GM18511 (cell line): ENCODE results near the gene PPM1A.

Source experiments
- ATAC-seq: cut with Tn5 transposase; IDR thresholded peaks from one replicate; pipeline ENCODE4 v1.9.1; 2021; ENCODE audit warnings: mild to moderate bottlenecking, moderate library complexity; ENCODE audit not compliant: unreplicated experiment

Gene PPM1A

DNA sequence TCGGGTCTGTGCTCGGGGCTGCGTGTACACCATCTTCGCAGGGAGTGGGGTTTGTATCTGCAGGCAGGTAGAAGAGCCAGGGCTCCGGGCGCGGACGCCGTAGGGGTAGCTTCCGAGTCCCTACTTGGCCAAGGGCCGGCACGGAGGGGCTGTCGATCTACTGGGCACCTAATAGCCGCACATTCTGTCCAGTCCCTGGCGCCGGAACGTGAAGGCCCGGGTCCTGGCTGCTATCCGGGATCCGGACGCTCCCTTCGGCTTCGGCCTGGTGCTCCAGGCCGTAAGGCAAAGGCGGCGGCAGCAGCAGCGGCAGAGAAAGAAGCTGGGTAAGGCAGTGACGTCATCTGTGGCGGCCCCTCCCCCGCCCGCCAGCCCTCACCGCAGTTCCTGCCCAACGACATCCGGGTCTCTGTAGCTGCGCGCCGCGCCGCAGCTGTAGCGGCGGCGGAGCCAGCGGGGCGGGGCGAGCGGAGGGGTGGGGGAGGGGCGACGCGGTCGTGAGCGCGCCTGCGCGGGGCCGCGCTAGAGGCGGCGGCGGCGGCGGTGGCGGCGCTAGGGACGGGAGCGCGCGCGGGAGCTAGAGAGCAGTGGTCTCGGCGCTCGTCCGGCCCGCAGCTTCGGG lies at the start of gene PPM1A:
Gene PPM1A (plus strand): TSS at position 525 of the 622 bp plus-strand sequence. CDS start 33,483 bp downstream, outside the sequence.
- ATAC-seq: peak; percentile 72

DNA sequence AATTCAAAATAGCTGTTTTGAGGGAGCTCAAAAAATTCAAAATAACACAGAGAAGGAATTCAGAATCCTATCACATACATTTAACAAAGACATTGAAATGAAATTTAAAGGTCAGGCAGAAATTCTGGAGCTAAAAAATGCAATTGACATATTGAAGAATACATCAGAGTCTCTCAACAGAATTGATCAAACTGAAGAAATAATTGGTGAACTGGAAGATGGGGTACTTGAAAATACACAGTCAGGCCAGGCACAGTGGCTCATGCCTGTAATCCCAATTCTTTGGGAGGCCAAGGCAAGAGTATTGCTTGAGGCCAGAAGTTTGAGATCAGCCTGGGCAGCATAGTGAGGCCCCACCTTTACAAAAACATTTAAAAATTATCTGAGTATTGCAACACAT lies 49.7 kb upstream of the PPM1A start:
- no peak for ATAC-seq

DNA sequence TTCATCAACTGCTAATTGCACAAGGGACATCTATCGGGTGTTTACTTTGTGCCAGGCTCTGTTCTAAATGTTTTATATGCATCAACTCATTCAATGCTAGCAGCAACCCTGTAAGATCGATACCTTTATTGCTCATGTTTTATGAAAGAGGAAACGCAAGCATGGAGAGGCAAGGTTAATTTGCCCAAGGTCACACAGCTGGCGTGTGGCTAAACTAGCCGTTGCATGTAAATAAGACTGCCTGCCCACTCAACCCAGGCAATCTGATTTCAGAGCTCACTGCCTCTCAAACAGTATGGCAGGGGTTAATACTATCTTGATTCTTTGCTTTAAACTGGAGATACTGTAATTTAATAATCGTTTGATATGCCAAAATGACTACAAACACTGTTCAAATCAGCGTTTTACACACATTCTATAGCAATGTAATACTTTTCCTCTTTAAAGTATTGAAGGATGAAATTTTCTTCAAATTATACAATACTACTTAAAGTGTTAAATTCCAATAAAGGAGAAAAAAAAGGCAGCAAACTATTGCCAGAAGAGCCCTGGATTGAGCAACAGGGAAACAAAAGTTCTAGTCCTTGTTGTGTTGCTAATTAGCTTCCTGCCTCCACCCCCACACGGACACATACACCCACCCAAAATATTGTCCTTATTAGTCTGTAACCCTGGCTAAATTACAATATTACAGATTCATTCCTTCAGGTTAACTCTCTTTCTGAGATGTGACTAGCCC lies 44.7 kb upstream of the PPM1A start:
- peak; percentile 82 for ATAC-seq

DNA sequence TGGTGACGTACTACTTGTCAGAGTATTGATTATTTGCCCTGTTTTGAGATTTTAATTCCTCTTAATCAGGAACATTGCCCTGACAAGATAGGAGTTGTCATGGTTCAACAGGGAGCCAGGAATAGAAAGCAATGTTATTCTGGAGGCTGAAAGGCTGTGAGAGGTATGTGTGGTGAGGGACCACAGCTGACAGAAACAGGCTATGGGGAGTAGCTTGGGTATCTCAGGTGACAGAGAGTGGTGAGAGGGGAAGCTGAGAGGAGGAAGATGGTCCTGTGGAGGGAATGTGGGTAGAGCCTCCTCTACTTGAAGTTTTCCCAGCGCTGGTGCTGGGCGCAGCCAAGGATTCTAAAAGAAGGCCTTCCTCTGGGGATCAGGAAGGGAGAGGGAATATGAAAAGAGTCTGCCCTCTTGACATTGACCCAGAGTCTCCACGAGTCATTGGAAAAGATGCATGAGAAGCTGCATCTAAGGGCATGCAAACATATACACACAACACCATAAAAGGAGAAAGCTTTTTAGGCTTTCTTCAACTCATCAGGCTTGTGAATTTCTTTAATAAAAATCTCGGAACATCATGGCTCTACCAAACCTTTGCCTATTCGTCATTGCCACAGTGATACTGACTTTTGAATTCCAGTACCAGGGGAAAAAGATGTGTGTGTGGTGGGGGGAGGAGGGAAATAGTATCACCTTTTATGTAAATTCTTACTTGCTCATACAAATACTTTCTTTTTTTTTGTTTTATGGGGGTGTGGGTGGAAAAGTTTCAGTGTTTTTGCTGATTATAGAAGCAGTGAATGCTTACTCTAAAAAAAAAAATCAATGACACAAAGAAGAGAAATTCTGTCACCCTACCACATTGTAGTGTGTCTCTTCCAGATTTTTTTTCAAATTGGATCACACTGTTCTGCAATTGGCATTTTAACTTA lies 43.9 kb upstream of the PPM1A start:
- ATAC-seq: peak; percentile 60

DNA sequence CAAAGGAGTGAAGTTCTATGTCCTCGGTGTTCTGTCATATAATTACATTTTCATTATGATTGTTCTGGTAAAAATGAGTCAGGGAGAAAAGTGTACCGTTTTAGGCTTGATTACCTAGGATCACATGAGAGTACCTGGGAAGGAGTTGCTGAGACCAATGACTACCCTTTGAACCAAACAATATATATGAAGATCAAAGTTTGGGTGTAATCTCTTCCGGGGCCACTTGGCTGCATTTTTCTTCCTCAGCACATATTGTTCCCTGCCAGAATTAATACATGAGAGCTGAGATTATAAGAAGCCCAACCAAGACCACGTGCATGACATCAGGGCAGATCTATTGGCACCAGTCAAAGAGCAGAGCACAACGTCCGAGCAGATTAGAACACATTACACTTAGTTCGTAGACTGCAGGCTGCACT lies 42.8 kb upstream of the PPM1A start:
- no peak for ATAC-seq

DNA sequence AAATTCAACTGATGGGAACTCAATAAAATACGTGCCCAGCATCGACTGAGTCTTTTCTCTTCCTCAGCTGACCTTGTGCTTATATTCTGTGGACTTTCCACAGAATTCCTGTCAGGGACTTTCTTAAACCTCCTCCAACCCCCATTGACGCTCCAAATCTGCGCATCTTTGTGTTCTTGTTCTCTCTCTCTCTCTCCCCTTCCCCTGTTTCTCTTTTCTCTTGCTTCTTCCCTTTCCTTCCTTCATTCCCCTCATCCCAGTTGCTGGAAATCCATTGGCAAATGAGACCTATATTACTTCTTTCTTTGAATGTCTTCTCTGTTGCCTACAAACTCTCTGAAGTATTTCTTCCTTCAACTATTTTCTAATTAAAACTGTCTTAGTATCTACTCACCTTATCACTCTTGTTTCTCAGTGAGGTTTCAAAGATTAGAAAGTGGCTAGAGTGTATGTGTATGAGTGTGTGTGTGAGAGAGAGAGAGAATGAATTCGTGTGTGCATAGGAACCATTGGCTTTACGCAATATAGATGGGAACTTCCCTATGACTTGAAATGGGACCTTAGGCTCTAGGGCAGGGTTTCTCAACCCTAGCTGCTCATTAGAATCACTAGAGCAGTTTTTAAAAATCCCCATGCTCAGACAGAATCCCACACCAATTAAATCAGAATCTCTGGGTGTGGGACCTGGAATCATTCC lies 42.0 kb upstream of the PPM1A start:
- ATAC-seq: peak; percentile 33

DNA sequence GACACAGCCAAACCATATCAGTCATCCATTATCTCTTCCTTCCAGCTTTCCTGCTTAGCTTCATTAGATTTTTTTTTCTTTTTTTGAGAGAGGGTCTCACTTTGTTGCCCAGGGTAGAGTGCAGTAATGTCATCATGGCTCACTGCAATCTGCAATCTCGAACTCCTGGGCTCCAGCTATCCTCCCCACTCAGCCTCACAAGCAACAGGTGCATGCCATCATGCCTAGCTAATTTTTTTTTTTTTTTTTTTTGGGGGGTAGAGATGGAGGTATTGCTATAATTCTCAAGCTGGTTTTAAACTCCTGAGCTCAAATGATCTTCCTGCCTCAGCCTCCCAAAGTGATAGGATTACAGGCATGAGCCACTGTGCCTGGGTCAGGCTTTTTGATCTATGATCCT lies 38.3 kb upstream of the PPM1A start:
- no peak for ATAC-seq

DNA sequence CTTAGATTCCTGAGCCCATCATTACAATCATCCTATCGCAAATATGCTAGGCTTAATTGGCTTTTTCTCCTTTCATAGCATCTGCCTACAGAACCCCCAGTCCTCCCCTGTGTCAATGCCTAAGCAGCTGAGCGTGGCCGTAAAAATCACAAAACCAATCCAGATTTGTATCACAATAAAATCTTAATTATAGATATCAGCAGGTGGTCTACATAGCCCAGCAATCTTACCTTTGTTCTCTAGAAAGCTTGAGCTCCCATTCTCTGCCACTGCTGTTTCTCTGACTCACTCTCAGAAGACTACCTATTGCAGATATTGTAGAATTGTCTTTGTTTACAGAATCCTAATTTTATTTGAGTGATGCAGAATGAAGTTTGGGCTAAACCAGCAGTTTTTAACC lies 37.9 kb upstream of the PPM1A start:
- no peak for ATAC-seq

DNA sequence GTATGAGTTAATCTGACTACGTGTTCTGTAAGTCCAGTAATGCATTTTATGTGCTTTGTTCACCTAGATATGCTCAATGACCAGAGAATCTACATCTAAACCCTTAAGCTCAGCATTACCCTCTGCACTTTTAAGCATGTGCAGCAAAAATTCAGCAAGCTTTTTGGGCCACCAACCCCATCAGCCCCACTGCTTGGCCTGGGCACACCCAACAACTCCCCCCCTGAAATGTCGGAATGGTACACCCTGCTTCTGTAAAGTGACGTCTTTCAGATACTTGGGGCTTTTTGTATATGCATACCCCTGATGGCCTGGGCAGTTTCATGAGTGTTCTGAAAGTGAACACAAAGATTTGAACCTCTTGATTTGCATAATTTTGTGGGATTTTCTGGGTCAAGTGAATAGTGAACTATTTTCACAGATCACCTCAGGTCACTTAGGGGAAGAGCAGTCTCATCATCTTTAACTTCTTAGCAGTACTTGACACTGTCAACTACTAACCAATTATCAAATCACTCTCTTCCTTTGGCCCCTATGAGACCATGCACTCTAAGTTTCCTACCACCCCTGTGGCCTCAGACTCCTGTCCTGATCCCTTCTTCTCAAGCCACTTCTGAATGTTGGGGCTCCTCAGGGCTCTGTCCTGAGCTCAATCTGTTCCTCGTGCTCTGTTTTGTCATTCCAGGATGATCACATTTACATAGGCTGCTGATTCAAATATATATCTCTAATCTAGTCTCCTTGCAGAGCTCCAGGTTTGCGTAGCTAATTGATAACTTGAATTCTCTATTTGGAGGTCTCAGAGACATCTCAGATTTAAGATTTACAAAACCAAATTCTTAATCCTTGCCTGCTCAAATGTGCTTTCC lies 36.3 kb upstream of the PPM1A start:
- ATAC-seq: peak; percentile 93

DNA sequence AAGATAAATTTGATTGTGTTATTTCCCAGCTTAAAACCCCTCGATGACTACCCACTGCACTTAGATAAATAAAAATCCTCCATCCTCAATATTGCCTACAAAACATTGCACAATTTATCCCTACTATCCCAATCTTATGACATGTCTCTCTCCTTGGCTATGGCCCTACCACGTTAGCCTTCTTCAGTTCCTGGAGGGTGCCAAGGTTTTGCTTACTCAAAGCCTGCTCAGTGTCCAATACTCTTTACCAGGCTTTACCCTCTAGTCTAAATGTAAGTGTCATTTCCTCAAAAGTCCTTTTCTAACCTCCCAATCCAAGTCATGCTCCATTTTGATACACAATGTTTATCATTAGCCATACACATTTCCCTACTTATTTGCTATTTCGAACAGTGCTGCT lies 35.0 kb upstream of the PPM1A start:
- no peak for ATAC-seq

DNA sequence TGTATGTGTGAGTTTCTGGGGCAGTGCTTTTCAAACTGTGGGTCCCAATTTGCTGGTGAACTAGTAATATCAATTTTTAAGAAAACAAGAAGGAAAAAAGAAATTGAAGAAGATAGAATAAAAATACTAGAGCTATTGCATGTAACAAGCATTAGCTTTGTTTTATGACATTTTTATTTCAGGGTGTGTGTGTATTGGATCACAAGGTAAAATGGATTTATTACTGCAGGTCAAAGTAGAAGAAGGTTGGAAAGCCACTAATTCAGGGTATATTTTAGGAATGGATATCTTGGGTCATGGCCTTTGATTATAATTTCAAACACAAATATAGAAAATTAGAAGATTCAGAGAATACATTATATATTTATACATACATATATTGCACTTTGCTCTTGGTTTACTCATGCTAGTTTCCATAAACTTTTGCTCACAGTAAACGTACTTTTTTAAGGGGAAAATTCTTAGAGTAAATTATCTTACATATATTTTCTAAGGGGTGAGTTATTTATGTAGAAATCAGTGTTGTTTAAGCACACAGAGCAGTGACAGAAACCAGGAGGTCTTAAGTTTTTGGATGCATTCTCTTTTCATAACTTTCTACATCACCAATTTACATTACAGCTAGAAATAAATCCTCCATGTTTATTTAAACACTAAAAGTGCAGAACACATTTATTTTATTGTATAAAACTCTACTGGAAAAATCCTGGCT lies 34.5 kb upstream of the PPM1A start:
- no peak for ATAC-seq

DNA sequence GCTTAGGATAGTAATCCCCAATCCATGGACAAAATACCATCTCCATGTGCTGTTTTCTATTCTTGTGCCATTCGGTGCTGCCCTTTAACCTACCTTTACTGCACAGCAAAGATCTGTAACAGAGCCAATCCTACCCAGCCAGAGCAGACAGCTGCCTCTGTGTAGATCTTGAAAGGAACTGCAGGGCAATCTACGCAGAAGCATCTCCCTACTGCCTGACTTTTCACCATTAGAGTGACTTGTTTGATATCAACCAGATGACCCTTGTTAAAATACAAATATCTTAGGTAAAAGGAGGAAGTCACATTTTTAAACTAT lies 33.9 kb upstream of the PPM1A start:
- ATAC-seq: no peak

DNA sequence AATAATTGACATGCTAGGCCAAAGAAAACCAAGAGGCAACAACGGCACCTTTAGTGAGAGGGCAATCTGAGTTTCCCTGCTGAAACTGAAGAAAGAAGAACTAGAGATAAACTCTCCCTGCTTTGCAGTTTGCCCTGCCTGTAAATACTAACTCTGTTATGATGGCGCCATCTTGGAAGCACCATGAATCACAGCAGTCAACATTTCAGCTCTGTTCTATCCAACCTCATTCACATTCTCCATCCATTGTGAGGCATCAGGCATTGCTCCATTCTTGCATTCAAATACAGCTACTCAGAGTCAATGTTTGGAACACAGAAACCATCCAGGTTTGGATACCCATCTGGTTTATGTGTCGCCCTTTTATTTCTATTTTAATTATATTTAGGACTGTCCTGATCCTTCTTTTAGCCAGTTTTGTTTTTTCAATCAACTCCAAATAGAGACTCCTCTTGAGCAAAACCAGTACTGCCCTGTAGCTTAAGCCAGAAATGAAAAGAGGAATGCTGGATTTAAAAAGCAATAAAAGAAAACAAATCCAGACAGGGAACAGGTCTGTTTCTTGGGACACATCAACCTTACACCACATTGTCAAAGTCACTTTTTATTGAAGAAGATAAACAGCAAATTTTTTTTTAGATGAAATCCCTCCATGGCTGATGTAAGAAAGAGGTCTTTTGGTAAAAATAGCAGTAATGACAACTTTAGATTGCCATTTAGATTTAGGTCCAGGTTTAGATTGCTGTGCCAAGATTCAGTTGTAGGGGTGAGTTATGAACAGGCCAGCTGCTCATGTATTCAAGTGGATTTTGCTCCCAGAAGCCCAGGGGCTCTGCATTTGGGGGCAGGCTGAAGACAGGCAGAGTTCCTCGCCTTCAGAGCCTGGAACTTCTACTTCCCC lies 33.3 kb upstream of the PPM1A start:
- ATAC-seq: no peak

DNA sequence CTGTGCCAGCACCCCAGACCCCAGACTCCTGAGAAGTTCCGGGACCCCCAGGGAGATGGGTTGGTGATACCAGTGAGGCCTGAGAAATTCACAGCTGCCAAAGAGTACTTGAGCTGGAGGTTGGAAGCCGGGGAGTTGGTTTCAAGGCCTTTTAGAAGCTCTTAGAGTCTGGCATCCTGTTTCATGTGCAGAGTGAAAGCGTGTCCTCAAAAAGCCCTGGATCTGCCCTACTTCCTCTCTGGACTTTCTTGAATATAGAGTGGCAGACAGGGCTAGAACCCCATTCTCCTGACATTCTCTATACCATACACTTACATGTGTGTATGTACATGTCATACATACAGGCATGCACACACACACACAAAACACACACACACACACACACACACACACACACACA lies 31.3 kb upstream of the PPM1A start:
- ATAC-seq: no peak

DNA sequence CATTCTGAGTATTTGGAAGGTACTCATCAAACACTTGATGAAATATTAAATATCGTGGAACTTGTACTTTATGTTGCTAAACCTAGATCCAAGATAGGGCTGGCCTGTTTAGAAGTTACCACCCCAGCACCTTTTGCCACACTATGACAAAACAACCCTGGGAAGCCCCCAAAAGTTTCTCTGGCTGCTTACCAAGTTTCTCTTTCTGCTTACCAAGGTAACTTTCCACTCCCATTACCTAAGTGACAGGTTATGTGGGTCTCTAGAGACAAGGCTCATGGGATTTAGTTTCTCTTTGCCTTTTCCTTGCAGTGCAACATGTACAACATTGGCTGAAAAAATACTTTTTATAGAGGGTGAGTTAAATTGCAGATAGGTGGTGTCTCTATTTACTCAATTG lies 28.9 kb upstream of the PPM1A start:
- peak; percentile 82 for ATAC-seq

DNA sequence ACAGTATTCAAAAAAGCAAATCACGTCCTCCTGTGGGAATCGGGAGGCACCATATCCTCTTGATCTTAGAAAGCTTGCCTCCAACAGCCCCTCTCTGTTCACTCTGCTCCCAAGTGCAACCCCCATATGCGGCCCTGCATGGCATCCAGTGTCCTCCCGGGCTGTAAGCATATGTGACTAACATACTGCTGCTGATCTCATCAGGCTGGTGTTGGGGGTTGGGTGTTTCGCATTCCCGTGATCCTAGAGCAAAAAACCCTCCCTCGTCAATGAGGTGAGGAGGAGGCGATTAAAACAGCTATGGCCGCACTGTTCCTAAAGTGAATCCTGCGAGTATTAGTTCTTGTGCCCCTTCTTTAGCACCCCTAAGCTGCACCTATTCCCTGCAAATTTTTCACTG lies 28.1 kb upstream of the PPM1A start:
- ATAC-seq: no peak

DNA sequence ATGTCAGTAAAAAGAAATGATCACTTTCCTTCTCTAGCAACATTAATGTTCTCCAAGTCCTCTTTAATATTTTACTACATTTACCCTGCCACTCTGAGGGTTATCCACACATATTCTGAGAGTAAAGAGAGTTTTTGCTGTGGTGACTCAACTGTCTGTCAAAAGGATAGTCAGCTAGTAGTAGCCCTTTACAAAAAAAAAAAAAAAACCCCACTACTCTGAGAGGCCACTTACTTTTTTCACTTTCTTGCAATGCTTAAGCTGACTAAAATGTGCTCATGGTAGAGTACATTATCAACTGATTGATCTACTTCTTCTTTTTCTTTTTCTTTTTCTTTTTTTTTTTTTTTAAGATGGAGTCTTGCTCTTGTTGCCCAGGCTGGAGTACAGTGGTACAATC lies 27.6 kb upstream of the PPM1A start:
- no peak for ATAC-seq

DNA sequence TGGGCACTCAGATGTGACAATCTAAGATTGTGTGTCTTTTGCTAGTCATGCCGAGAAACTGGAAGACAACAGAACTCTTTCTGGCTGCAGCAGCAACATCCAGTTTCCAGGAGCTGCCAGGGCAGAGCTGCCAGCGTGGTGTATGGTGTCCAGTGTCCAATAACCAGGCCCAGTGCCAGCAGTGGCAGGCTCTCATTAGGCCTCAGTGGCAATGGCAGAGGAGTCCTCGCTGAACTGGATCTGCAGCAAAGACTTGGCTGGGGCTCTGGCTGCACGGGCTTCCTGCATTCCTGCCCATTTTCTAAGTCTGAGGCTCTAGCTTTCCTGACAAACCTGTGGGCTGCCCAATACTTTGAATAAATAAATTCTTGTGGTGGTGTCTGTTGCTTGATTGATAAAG lies 26.2 kb upstream of the PPM1A start:
- ATAC-seq: no peak

DNA sequence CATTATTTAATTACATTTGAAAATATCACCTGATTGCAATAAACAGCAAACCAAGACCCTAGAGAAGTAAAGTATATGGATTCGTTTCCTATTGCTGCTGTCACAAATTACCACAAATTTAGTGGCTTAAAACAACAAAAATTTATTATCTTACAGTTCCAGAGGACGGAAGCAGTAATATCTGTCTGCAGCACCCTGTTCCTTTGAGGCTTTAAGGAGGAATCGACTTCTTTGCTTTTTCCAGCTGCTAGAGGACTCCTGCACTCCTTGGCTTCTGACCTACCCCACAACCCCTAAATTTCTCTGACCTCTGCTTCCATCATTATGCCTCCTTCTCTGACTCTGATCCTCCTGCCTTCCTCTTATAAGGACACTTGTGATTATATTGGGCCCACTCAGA lies 23.8 kb upstream of the PPM1A start:
- ATAC-seq: no peak
